Measurements from ENCODE around the gene ECM2.

ECM2 gene

GRCh38 chr9:92482329-92482728, 53.5 kb downstream of the ECM2 start, which contains the start of gene ASPN:
ASPN (minus strand) TSS chr9:92482506.
- H3K4me2 ChIP-seq (ENCODE audit: low read length), result no peak within 1 kb of the TSS

GRCh38 chr9:92480986-92481633, 54.7 kb downstream of the ECM2 start:
- H3K9me3 ChIP-seq (ENCODE audit: control insufficient read depth, insufficient read depth, low read length), result no peaks in the 10 kb centered on the region
- H3F3A ChIP-seq (ENCODE audit: control insufficient read depth, insufficient read depth), result no peaks in the 10 kb centered on the region
- H3K4me2 ChIP-seq (ENCODE audit: low read length), result no peak overlapping the region
- TF ChIP-seq EZH2phosphoT487 (IDR thresholded peaks at IDR 0.05; ENCODE audit: borderline replicate concordance, low read length), result no peak
- no peak for TF ChIP-seq CTCF (IDR thresholded peaks at IDR 0.05; ENCODE audit: low read depth, low read length, poor library complexity, severe bottlenecking)
- H4K20me1 ChIP-seq (ENCODE audit: control insufficient read depth, insufficient read depth, low read depth, low read length), result no peaks in the 10 kb centered on the region
- no peaks in the 10 kb centered on the region for H3K9me2 ChIP-seq (replicated peaks; ENCODE audit: control insufficient read depth, low read length)
- H3K4me3 ChIP-seq (ENCODE audit: low read length), result no peak overlapping the region
- no peaks in the 10 kb centered on the region for H3K79me2 ChIP-seq (ENCODE audit: control insufficient read depth, low read length)
- no peak overlapping the region for H3K27ac ChIP-seq (ENCODE audit: low read depth, low read length)
- H3K36me3 ChIP-seq (ENCODE audit: control insufficient read depth, low read length), result no peaks in the 10 kb centered on the region
- H3K4me1 ChIP-seq (ENCODE audit: control insufficient read depth, low read length), result no peaks in the 10 kb centered on the region
- H3K27me3 ChIP-seq (ENCODE audit: control insufficient read depth, low read length), result no peaks in the 10 kb centered on the region

More at GRCh38 chr9:92482329-92482728, 53.5 kb downstream of the ECM2 start, which contains the start of gene ASPN:
- no peaks in the 10 kb centered on the region for H3K9me3 ChIP-seq (ENCODE audit: control insufficient read depth, insufficient read depth, low read length)
- H3K36me3 ChIP-seq (ENCODE audit: control insufficient read depth, low read length), result no peaks in the 10 kb centered on the region
- H3K79me2 ChIP-seq (ENCODE audit: control insufficient read depth, low read length), result no peaks in the 10 kb centered on the region
- H3K9me2 ChIP-seq (replicated peaks; ENCODE audit: control insufficient read depth, low read length), result no peaks in the 10 kb centered on the region
- no peak for TF ChIP-seq EZH2phosphoT487 (IDR thresholded peaks at IDR 0.05; ENCODE audit: borderline replicate concordance, low read length)
- TF ChIP-seq CTCF (IDR thresholded peaks at IDR 0.05; ENCODE audit: low read depth, low read length, poor library complexity, severe bottlenecking), result no peak
- H4K20me1 ChIP-seq (ENCODE audit: control insufficient read depth, insufficient read depth, low read depth, low read length), result no peaks in the 10 kb centered on the region
- no peak within 1 kb of the TSS for H3K27ac ChIP-seq (ENCODE audit: low read depth, low read length)
- H3K27me3 ChIP-seq (ENCODE audit: control insufficient read depth, low read length), result no peaks in the 10 kb centered on the region
- H3F3A ChIP-seq (ENCODE audit: control insufficient read depth, insufficient read depth), result no peaks in the 10 kb centered on the region
- H3K4me3 ChIP-seq (ENCODE audit: low read length), result no peak within 1 kb of the TSS
- H3K4me1 ChIP-seq (ENCODE audit: control insufficient read depth, low read length), result no peaks in the 10 kb centered on the region

- no peaks in the 10 kb centered on the region for H3F3A ChIP-seq (ENCODE audit: control insufficient read depth, insufficient read depth)
- H3K27me3 ChIP-seq (ENCODE audit: control insufficient read depth, low read length), result no peaks in the 10 kb centered on the region
- H3K9me2 ChIP-seq (replicated peaks; ENCODE audit: control insufficient read depth, low read length), result no peaks in the 10 kb centered on the region
- H3K36me3 ChIP-seq (ENCODE audit: control insufficient read depth, low read length), result no peaks in the 10 kb centered on the region
- H3K4me2 ChIP-seq (ENCODE audit: low read length), result no peak overlapping the region
- H4K20me1 ChIP-seq (ENCODE audit: control insufficient read depth, insufficient read depth, low read depth, low read length), result no peaks in the 10 kb centered on the region
- no peaks in the 10 kb centered on the region for H3K4me1 ChIP-seq (ENCODE audit: control insufficient read depth, low read length)
- TF ChIP-seq EZH2phosphoT487 (IDR thresholded peaks at IDR 0.05; ENCODE audit: borderline replicate concordance, low read length) (no peak), CTCF (IDR thresholded peaks at IDR 0.05; ENCODE audit: low read depth, low read length, poor library complexity, severe bottlenecking) (no peak)
- no peaks in the 10 kb centered on the region for H3K79me2 ChIP-seq (ENCODE audit: control insufficient read depth, low read length)
- no peak overlapping the region for H3K27ac ChIP-seq (ENCODE audit: low read depth, low read length)
- H3K4me3 ChIP-seq (ENCODE audit: low read length), result no peak overlapping the region
- H3K9me3 ChIP-seq (ENCODE audit: control insufficient read depth, insufficient read depth, low read length), result no peaks in the 10 kb centered on the region
Observed at GRCh38 chr9:92480291-92480771, 55.5 kb downstream of the ECM2 start.
